BLaER1 treated with 17β-estradiol and CSF1 and Interleukin-3, amounts not matched to agents 10 nM and 100 nM (cell line): ENCODE data around the gene ZBTB24.
A peak's percentile ranks its signal among the peaks of the same experiment; 100 is the strongest.

Experiments used
- H3K27ac ChIP-seq, 11 experiments: shearing (Covaris generic); formaldehyde crosslinking; 2 replicates each; pipeline ENCODE4 v1.8.1; 2022
- H3K27me3 ChIP-seq, 11 experiments: shearing (Covaris generic); formaldehyde crosslinking; 2 replicates each; pipeline ENCODE4 v1.8.1; 2022
- H3K36me3 ChIP-seq, 11 experiments: shearing (Covaris generic); formaldehyde crosslinking; 2 replicates each; pipeline ENCODE4 v1.8.1; 2022
- H3K4me1 ChIP-seq, 10 experiments: shearing (Covaris generic); formaldehyde crosslinking; 2 replicates each; pipeline ENCODE4 v1.8.1; 2022
- H3K4me2 ChIP-seq, 11 experiments: shearing (Covaris generic); formaldehyde crosslinking; 2 replicates each; pipeline ENCODE4 v1.8.1; 2022
- H3K4me3 ChIP-seq, 10 experiments: shearing (Covaris generic); formaldehyde crosslinking; 2 replicates each; pipeline ENCODE4 v1.8.1; 2022
- H3K9ac ChIP-seq, 11 experiments: shearing (Covaris generic); formaldehyde crosslinking; 2 replicates each; pipeline ENCODE4 v1.8.1; 2022
- H3K9me3 ChIP-seq, 11 experiments: shearing (Covaris generic); formaldehyde crosslinking; replicated peaks in 1 of 11; 2 replicates each; pipeline ENCODE4 v1.8.1; 2022
- H4K20me1 ChIP-seq, 11 experiments: shearing (Covaris generic); formaldehyde crosslinking; 2 replicates each; pipeline ENCODE4 v1.8.1; 2022
- Cebpa-rat ChIP-seq, 11 experiments: shearing (Covaris generic); IDR thresholded peaks; 2 replicates each; pipeline ENCODE4 v1.8.1; 2022

The ZBTB24 gene

GRCh38 chr6:109421184-109421583 is 61.8 kb downstream of the ZBTB24 start:
- Histone ChIP-seq H4K20me1 (no peaks in the 10 kb centered on the region), H3K4me3 (no peak overlapping the region), H3K4me1 (peaks cover 5 to 30% (median 23%) of the 10 kb centered on the region in 10 experiments; a peak in 18 of 20 replicates), H3K4me2 (peak overlapping the region in 1 of 11 experiments; percentile 2; a peak in 1 of 22 replicates), H3K36me3 (no peaks in the 10 kb centered on the region), H3K27ac (no peak overlapping the region), H3K9ac (no peak overlapping the region), H3K9me3 (no peaks in the 10 kb centered on the region), H3K27me3 (no peaks in the 10 kb centered on the region)
- TF ChIP-seq Cebpa-rat (IDR thresholded peaks at IDR 0.05), result no peak

GRCh38 chr6:109420751-109421150 is 62.3 kb downstream of the ZBTB24 start:
- Histone ChIP-seq H3K9ac (no peak overlapping the region), H3K27ac (no peak overlapping the region), H3K4me1 (peaks cover 5 to 30% (median 23%) of the 10 kb centered on the region in 10 experiments; a peak in 18 of 20 replicates), H4K20me1 (no peaks in the 10 kb centered on the region), H3K27me3 (no peaks in the 10 kb centered on the region), H3K36me3 (no peaks in the 10 kb centered on the region), H3K4me3 (no peak overlapping the region), H3K4me2 (peak overlapping the region in 5 of 11 experiments; percentile 2 to 35 (median 10); a peak in 3 of 22 replicates), H3K9me3 (no peaks in the 10 kb centered on the region)
- TF ChIP-seq Cebpa-rat (IDR thresholded peaks at IDR 0.05), result no peak

- H3K9me3 ChIP-seq, result peaks cover 0 to 10% (median 0%) of the 10 kb centered on the region in 11 experiments; a peak in 1 of 22 replicates
- H3K27ac ChIP-seq, result no peak overlapping the region
- H3K36me3 ChIP-seq, result no peaks in the 10 kb centered on the region
- H3K27me3 ChIP-seq, result no peaks in the 10 kb centered on the region
- peak in 2 of 11 experiments; percentile 27 to 35; a peak in 3 of 22 replicates for TF ChIP-seq Cebpa-rat (IDR thresholded peaks at IDR 0.05)
- H3K4me2 ChIP-seq, result no peak overlapping the region
- H3K9ac ChIP-seq, result no peak overlapping the region
- no peak overlapping the region for H3K4me3 ChIP-seq
- H4K20me1 ChIP-seq, result no peaks in the 10 kb centered on the region
- peaks cover 0 to 9% (median 6%) of the 10 kb centered on the region in 10 experiments; a peak in 12 of 20 replicates for H3K4me1 ChIP-seq
These were observed 65.4 kb downstream of the ZBTB24 start for GRCh38 chr6:109417646-109418045.
